ENCODE data around the gene KRT7. TPM values are rescaled to one million over a fixed set of nuclear protein-coding genes. Genes with fewer than 3 reads are reported as not detected.

The KRT7 gene
- total RNA-seq, 1 experiment from 2014 or later = 10.0 TPM

DNA sequence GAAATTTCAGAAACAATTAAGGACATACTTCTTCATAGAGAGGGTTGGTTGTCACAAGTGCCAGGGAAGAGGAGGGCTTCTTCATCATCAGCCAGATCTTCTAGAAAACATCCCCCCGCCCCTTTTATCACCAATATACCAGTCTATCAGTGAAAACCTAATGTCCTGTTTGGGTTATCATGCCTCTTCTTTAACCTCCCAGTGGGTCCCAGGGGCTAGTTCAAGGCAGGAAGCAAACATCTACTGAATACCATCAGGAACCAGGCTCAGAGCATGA, 28.1 kb downstream of the KRT7 start:
- Histone ChIP-seq H4K20me1 (ENCODE audit: control insufficient read depth, insufficient read depth, insufficient read length) (no peaks in the 10 kb centered on the region), H3K4me1 (ENCODE audit: insufficient read depth, low read length) (no peaks in the 10 kb centered on the region), H3K23me2 (ENCODE audit: insufficient read length, low read depth, low read length, poor library complexity, severe bottlenecking) (no peaks in the 10 kb centered on the region), H3K27me3 (ENCODE audit: insufficient read depth, low read length) (no peaks in the 10 kb centered on the region; the same call in 1 of the 2 replicates), H3T11ph (ENCODE audit: low read length) (no peak overlapping the region), H2AK5ac (ENCODE audit: insufficient read length, low read length) (no peak overlapping the region), H4K5ac (ENCODE audit: insufficient read length, low read depth, low read length) (no peak overlapping the region), H3K23ac (ENCODE audit: insufficient read length, low read depth, low read length) (no peak overlapping the region), H2BK20ac (ENCODE audit: low read depth, low read length, poor library complexity, severe bottlenecking) (no peak overlapping the region), H3K9ac (ENCODE audit: extremely low read depth, insufficient read length, low read length) (no peak overlapping the region), H2BK15ac (ENCODE audit: low read depth, low read length) (no peak overlapping the region), H3K79me2 (ENCODE audit: insufficient read depth, low read length) (no peaks in the 10 kb centered on the region), H2AFZ (ENCODE audit: low read length) (no peak overlapping the region), H3K14ac (ENCODE audit: insufficient read depth, low read length) (no peak overlapping the region), H3K56ac (ENCODE audit: insufficient read length, low read depth, low read length) (no peak overlapping the region), H4K91ac (ENCODE audit: insufficient read length, low read depth, low read length) (no peak overlapping the region), H2BK120ac (ENCODE audit: low read depth, low read length, poor library complexity, severe bottlenecking) (no peak overlapping the region), H3K27ac (ENCODE audit: insufficient read length, low read depth, low read length) (no peak overlapping the region), H4K8ac (replicated peaks; ENCODE audit: insufficient read length, low read depth, low read length) (no peak overlapping the region), H3K9me3 (ENCODE audit: control insufficient read depth, low read depth, low read length) (no peaks in the 10 kb centered on the region), H2BK5ac (ENCODE audit: insufficient read length, low read length) (no peak overlapping the region), H3K4ac (ENCODE audit: low read depth, low read length) (no peak overlapping the region), H3K79me1 (ENCODE audit: insufficient read depth, low read depth, low read length, poor library complexity, severe bottlenecking) (no peaks in the 10 kb centered on the region), H2BK12ac (ENCODE audit: insufficient read length, low read depth, low read length) (no peak overlapping the region), H3K4me2 (ENCODE audit: insufficient read depth, insufficient read length, low read length) (no peak overlapping the region), H3K18ac (ENCODE audit: insufficient read length, low read depth, low read length) (no peak overlapping the region)
- Mint-ChIP-seq H3K4me1 (peaks cover 22 to 23% of the 10 kb centered on the region in 2 experiments), H3K27ac (peak overlapping the region in 1 of 3 experiments; percentile 12; a peak in 1 of 7 replicates), H3K9me3 (peaks cover 15 to 28% of the 10 kb centered on the region in 2 experiments; a peak in 4 of 5 replicates), H3K4me3 (no peak overlapping the region), H3K36me3 (ENCODE audit: insufficient read depth in 1 of 3, low read depth in 3 of 3) (peaks cover 0 to 26% (median 5%) of the 10 kb centered on the region in 3 experiments; a peak in 2 of 7 replicates), H3K27me3 (ENCODE audit: low read depth) (peaks cover 76% of the 10 kb centered on the region)
- TF ChIP-seq, protein P1, sequence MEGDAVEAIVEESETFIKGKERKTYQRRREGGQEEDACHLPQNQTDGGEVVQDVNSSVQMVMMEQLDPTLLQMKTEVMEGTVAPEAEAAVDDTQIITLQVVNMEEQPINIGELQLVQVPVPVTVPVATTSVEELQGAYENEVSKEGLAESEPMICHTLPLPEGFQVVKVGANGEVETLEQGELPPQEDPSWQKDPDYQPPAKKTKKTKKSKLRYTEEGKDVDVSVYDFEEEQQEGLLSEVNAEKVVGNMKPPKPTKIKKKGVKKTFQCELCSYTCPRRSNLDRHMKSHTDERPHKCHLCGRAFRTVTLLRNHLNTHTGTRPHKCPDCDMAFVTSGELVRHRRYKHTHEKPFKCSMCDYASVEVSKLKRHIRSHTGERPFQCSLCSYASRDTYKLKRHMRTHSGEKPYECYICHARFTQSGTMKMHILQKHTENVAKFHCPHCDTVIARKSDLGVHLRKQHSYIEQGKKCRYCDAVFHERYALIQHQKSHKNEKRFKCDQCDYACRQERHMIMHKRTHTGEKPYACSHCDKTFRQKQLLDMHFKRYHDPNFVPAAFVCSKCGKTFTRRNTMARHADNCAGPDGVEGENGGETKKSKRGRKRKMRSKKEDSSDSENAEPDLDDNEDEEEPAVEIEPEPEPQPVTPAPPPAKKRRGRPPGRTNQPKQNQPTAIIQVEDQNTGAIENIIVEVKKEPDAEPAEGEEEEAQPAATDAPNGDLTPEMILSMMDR (conservative IDR thresholded peaks at IDR 0.05) = no peak
- no CpG with 5 or more reads among the region's 1 CpG for WGBS (ENCODE audit: extremely low coverage, insufficient read length, low lambda C conversion rate)
- no peak for DNase-seq
